GM12873 (cell line): ENCODE data around the gene HUS1.

Experiments
- CTCF ChIP-seq: IDR thresholded peaks from 2 replicates; pipeline ENCODE4 v1.5.1; 2012; ENCODE audit warnings: low read depth, mild to moderate bottlenecking, moderate library complexity, low read length, control low read depth; ENCODE audit not compliant: insufficient read depth; ENCODE audit errors: missing control alignments

HUS1 gene

GRCh38 chr7:47968847-47969774 lies 10.3 kb downstream of the HUS1 start:
- peak; percentile 95 for TF ChIP-seq CTCF

- TF ChIP-seq CTCF, result no peak
These were observed 11.7 kb downstream of the HUS1 start for GRCh38 chr7:47967708-47968107.

GRCh38 chr7:47967123-47967522 lies 12.3 kb downstream of the HUS1 start:
- TF ChIP-seq CTCF, result no peak

- TF ChIP-seq CTCF, result no peak
These were observed 14.0 kb downstream of the HUS1 start for GRCh38 chr7:47965456-47965855.

- TF ChIP-seq CTCF, result no peak
These were observed 17.2 kb downstream of the HUS1 start for GRCh38 chr7:47962262-47962661.

- TF ChIP-seq CTCF, result no peak
These were observed 22.3 kb downstream of the HUS1 start for GRCh38 chr7:47957156-47957555.

GRCh38 chr7:47956220-47956619 lies 23.2 kb downstream of the HUS1 start:
- no peak for TF ChIP-seq CTCF
